ENCODE data around the gene GRIFIN. TPM values are rescaled to one million over a fixed set of nuclear protein-coding genes. Genes with fewer than 3 reads are reported as not detected.

GRIFIN gene
- total and polyA plus RNA-seq, 9 of the 15 experiments (the other 6 are each of a cell fraction or from before 2014, with no cell fraction given): not detected

- POLR2A ChIA-PET: interaction anchor here (0.6 kb wide), 1 partner anchor 113 kb away, joined by 3 read pairs; no protein-coding TSS in a partner anchor
These were observed 36.0 kb upstream of the GRIFIN start for GRCh38 chr7:2512179-2512661.

More at GRCh38 chr7:2512179-2512661, 36.0 kb upstream of the GRIFIN start:
- no peak overlapping the region for H3K27ac ChIP-seq (ENCODE audit: extremely low read depth, low read depth, low read length)
- H2AFZ ChIP-seq (ENCODE audit: low read depth, low read length): no peak overlapping the region
- DNase-seq (ENCODE audit: extremely low read depth in 1 of 4, low spot score in 3 of 4) (no peak), ATAC-seq (no peak), FAIRE-seq (peak; percentile 37)
- no peaks in the 10 kb centered on the region for H3K9me3 ChIP-seq (replicated peaks; ENCODE audit: control insufficient read depth, insufficient read depth, low read depth, low read length)
- WGBS (ENCODE audit: insufficient coverage, low coverage, missing lambda C conversion rate): 9% methylated on average over 7 of the region's 12 CpGs
- H3K4me2 ChIP-seq (ENCODE audit: insufficient read depth, low read length): no peak overlapping the region
- TF ChIP-seq HIVEP1 (CRISPR knock-in tag; IDR thresholded peaks at IDR 0.05) (no peak), NFIC (IDR thresholded peaks at IDR 0.05) (no peak), SLC30A9 (CRISPR knock-in tag; IDR thresholded peaks at IDR 0.05) (no peak), SAFB2 (IDR thresholded peaks at IDR 0.05; ENCODE audit: borderline replicate concordance, low read depth, low read length, severe bottlenecking) (no peak), KAT7 (CRISPR knock-in tag; IDR thresholded peaks at IDR 0.05; ENCODE audit: borderline replicate concordance) (no peak), MAFF (IDR thresholded peaks at IDR 0.05; ENCODE audit: low read length) (no peak), ARHGAP35 (IDR thresholded peaks at IDR 0.05; ENCODE audit: partially characterized antibody) (no peak), ZNF609 (CRISPR knock-in tag; IDR thresholded peaks at IDR 0.05; ENCODE audit: borderline replicate concordance) (no peak), TCF7L2 (IDR thresholded peaks at IDR 0.05; ENCODE audit: low read depth, low read length) (no peak), CSDE1 (IDR thresholded peaks at IDR 0.05) (no peak), TCF15 (CRISPR knock-in tag; IDR thresholded peaks at IDR 0.05) (no peak), TCF7 (IDR thresholded peaks at IDR 0.05; ENCODE audit: borderline replicate concordance) (no peak), PHF20 (IDR thresholded peaks at IDR 0.05; ENCODE audit: partially characterized antibody) (no peak), BRD4 (IDR thresholded peaks at IDR 0.05) (no peak), LCOR (CRISPR knock-in tag; IDR thresholded peaks at IDR 0.05) (no peak), NELFE (IDR thresholded peaks at IDR 0.05; ENCODE audit: insufficient read depth, insufficient read length) (no peak), POLR2A (conservative IDR thresholded peaks at IDR 0.05) (no peak), ZNF586 (CRISPR knock-in tag; conservative IDR thresholded peaks at IDR 0.05) (no peak)
- no peaks in the 10 kb centered on the region for H3K9me1 ChIP-seq (ENCODE audit: control insufficient read depth, insufficient read depth, low read length)
- no peak overlapping the region; a peak in 1 of 4 replicates for H3K9ac ChIP-seq (ENCODE audit: insufficient read depth in 1 of 2, low read depth in 2 of 2, low read length in 2 of 2)
- peaks cover 4 to 69% of the 10 kb centered on the region in 2 experiments; a peak in 4 of 5 replicates for H3K4me1 ChIP-seq (replicated peaks in 1 of 2; ENCODE audit: control insufficient read depth in 2 of 2, insufficient read depth in 2 of 2, low read length in 2 of 2)
- H3K36me3 ChIP-seq (ENCODE audit: control insufficient read depth, insufficient read depth, low read length): no peaks in the 10 kb centered on the region
- no peaks in the 10 kb centered on the region for H3K79me2 ChIP-seq (ENCODE audit: control insufficient read depth, insufficient read depth, low read length)
- intact Hi-C loops (cut with micrococcal nuclease): no loop called here
- no peaks in the 10 kb centered on the region; the same call in 1 of the 2 replicates for H4K20me1 ChIP-seq (replicated peaks; ENCODE audit: control insufficient read depth, insufficient read depth, low read length)
- BruUV-seq (replicated peaks): no TSS peak
- CTCF ChIA-PET (ENCODE audit: low intra/inter-chr PET ratio): no interaction called here
- in situ Hi-C loops (cut with MboI): no loop called here
- H3K27me3 ChIP-seq (ENCODE audit: control insufficient read depth in 2 of 2, insufficient read depth in 2 of 2, low read length in 2 of 2): peaks cover 0 to 35% of the 10 kb centered on the region in 2 experiments; a peak in 2 of 5 replicates
- no peak overlapping the region for H3K4me3 ChIP-seq
